ENCODE measurements around the gene ASB3. TPM values are rescaled to one million over a fixed set of nuclear protein-coding genes. Genes with fewer than 3 reads are reported as not detected.

Gene ASB3
- total RNA-seq, 4 donors from 2014 or later, result 24.2 to 32.2 (median 30.2) TPM

GRCh38 chr2:53786352-53786704 is 425 bp downstream of the ASB3 start:
- Histone ChIP-seq H3K27ac (peak overlapping the region; percentile 38 to 78 (median 75)), H3K36me3 (no peaks in the 10 kb centered on the region), H3K4me1 (peaks cover 28 to 29% of the 10 kb centered on the region in 2 donors), H3K4me3 (replicated peaks in 1 of 3) (peak overlapping the region; percentile 50 to 91 (median 81)), H3K27me3 (no peaks in the 10 kb centered on the region), H3K9me3 (no peaks in the 10 kb centered on the region)
- no peak for TF ChIP-seq POLR2A (IDR thresholded peaks at IDR 0.05)
- TF ChIP-seq CTCF (IDR thresholded peaks at IDR 0.05), result no peak
- DNase-seq, result peak; percentile 26 to 29
- intact Hi-C loops (cut with DNase I), result no loop called here
- WGBS, 2 donors, result 1% methylated on average over 18 of the region's 18 CpGs

DNA sequence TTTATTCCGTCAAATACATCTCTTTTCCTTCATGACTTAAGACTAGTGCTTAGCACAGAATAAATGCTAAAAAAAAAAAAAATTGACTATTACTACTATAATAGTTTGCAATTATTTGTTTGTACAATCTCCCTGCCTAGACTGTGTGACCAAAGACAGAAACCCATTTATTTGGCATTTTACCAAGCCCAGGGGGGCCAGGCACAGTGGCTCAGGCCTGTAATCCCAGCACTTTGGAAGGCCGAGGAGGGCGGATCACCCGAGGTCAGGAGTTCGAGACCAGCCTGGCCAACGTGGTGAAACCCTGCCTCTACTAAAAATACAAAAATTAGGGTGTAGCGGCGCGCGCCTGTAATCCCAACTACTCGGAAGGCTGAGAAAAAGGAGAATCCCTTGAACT is 1.4 kb downstream of the ASB3 start:
- Histone ChIP-seq H3K4me1 (peaks cover 28 to 29% of the 10 kb centered on the region in 2 donors), H3K9me3 (no peaks in the 10 kb centered on the region), H3K27me3 (no peaks in the 10 kb centered on the region), H3K27ac (no peak overlapping the region), H3K4me3 (replicated peaks in 1 of 3) (peak overlapping the region in 1 of 3 donors; percentile 81), H3K36me3 (no peaks in the 10 kb centered on the region)
- intact Hi-C loops (cut with DNase I), result no loop called here
- 56 to 59% methylated on average over 11 of the region's 11 CpGs for WGBS, 2 donors
- no peak for TF ChIP-seq POLR2A (IDR thresholded peaks at IDR 0.05)
- TF ChIP-seq CTCF (IDR thresholded peaks at IDR 0.05), result no peak
- no peak for DNase-seq

GRCh38 chr2:53784436-53784835 is 2.3 kb downstream of the ASB3 start:
- Histone ChIP-seq H3K27me3 (no peaks in the 10 kb centered on the region), H3K9me3 (no peaks in the 10 kb centered on the region), H3K4me1 (peaks cover 28 to 29% of the 10 kb centered on the region in 2 donors), H3K4me3 (replicated peaks in 1 of 3) (no peak overlapping the region), H3K36me3 (no peaks in the 10 kb centered on the region), H3K27ac (no peak overlapping the region)
- TF ChIP-seq POLR2A (IDR thresholded peaks at IDR 0.05) (no peak), CTCF (IDR thresholded peaks at IDR 0.05) (no peak)
- intact Hi-C loops (cut with DNase I), result no loop called here
- no peak for DNase-seq

DNA sequence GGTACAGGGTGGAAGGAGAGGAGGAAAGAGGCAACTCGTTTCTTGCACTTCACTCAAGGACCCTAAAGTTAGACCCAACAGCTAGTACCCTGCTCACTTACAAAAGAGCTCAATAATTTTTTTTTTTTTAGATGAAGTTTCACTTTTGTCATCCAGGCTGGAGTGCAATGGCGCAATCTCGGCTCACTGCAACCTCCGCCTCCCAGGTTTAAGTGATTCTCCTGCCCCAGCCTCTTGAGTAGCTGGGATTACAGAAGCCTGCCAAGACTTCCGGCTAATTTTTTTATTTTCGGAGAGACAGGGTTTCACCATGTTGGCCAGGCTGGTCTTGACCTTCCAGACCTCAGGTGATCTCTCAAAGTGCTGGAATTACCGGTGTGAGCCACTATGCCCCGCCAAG is 4.1 kb downstream of the ASB3 start:
- TF ChIP-seq POLR2A (IDR thresholded peaks at IDR 0.05) (no peak), CTCF (IDR thresholded peaks at IDR 0.05) (no peak)
- no peak overlapping the region for H3K27ac ChIP-seq
- H3K9me3 ChIP-seq, result no peaks in the 10 kb centered on the region
- peaks cover 17 to 20% of the 10 kb centered on the region in 2 donors for H3K4me1 ChIP-seq
- WGBS, 2 donors, result 69 to 77% methylated on average over 8 of the region's 8 CpGs
- no peaks in the 10 kb centered on the region for H3K36me3 ChIP-seq
- intact Hi-C loops (cut with DNase I), result no loop called here
- no peak for DNase-seq
- no peak overlapping the region for H3K4me3 ChIP-seq (replicated peaks in 1 of 3)
- H3K27me3 ChIP-seq, result no peaks in the 10 kb centered on the region

GRCh38 chr2:53780056-53780455 is 6.7 kb downstream of the ASB3 start:
- no peak overlapping the region for H3K27ac ChIP-seq
- intact Hi-C loops (cut with DNase I), result no loop called here

More at GRCh38 chr2:53780056-53780455, 6.7 kb downstream of the ASB3 start:
- Histone ChIP-seq H3K36me3 (no peaks in the 10 kb centered on the region), H3K27me3 (no peaks in the 10 kb centered on the region), H3K9me3 (no peaks in the 10 kb centered on the region), H3K4me1 (peaks cover 10 to 12% of the 10 kb centered on the region in 2 donors), H3K4me3 (replicated peaks in 1 of 3) (no peak overlapping the region)
- no peak for DNase-seq
- WGBS, 2 donors, result 96 to 97% methylated on average over 4 of the region's 4 CpGs
- TF ChIP-seq POLR2A (IDR thresholded peaks at IDR 0.05) (no peak), CTCF (IDR thresholded peaks at IDR 0.05) (no peak)

Data from thyroid gland (tissue), 4 donors.